GM23338 (cell line): ENCODE data around the gene MDGA2. TPM values are rescaled to one million over a fixed set of nuclear protein-coding genes. Genes with fewer than 3 reads are reported as not detected.

Experiments used
- ATAC-seq: fragments of 200-7000 bp; cut with Tn5 transposase; 3 replicates; pipeline ENCODE4 v1.9.1; 2020
- DNase-seq: peaks from one replicate; pipeline ENCODE4 v3.0.0-alpha.2; 2015; ENCODE audit warnings: low spot score
- H2AFZ ChIP-seq: fragments of 200-600 bp; sonication (generic); 2 replicates; pipeline ENCODE4 v1.8.0; 2016; ENCODE audit warnings: antibody characterized with exemption, mild to moderate bottlenecking, moderate library complexity
- H3F3A ChIP-seq: fragments of 200-600 bp; sonication (generic); replicated peaks from 2 replicates; pipeline ENCODE4 v1.8.0; 2017; ENCODE audit warnings: antibody characterized with exemption, mixed run types, low read depth
- H3K27ac ChIP-seq: fragments of 200-600 bp; sonication (generic); 2 replicates; pipeline ENCODE4 v1.6.1; 2016; ENCODE audit warnings: low read depth
- H3K27me3 ChIP-seq: fragments of 200-600 bp; sonication (generic); 2 replicates; pipeline ENCODE4 v1.8.0; 2016; ENCODE audit warnings: mild to moderate bottlenecking, mixed run types, moderate library complexity; ENCODE audit not compliant: insufficient read depth
- H3K36me3 ChIP-seq: fragments of 200-600 bp; sonication (generic); 2 replicates; pipeline ENCODE4 v1.8.0; 2016; ENCODE audit warnings: mild to moderate bottlenecking; ENCODE audit not compliant: insufficient read depth
- H3K4me1 ChIP-seq: fragments of 200-600 bp; sonication (generic); 2 replicates; pipeline ENCODE4 v1.8.0; 2016; ENCODE audit warnings: mild to moderate bottlenecking, moderate library complexity; ENCODE audit not compliant: insufficient read depth
- H3K4me2 ChIP-seq: fragments of 200-600 bp; sonication (generic); 2 replicates; pipeline ENCODE4 v1.7.1; 2017; ENCODE audit warnings: mixed run types
- H3K4me3 ChIP-seq: fragments of 200-600 bp; sonication (generic); 2 replicates; pipeline ENCODE4 v1.6.1; 2016; ENCODE audit warnings: mixed run types
- H3K79me2 ChIP-seq: fragments of 200-600 bp; sonication (generic); replicated peaks from 2 replicates; pipeline ENCODE4 v1.8.0; 2017; ENCODE audit warnings: mild to moderate bottlenecking; ENCODE audit not compliant: insufficient read depth
- H3K9me2 ChIP-seq: fragments of 200-600 bp; sonication (generic); 2 replicates; pipeline ENCODE4 v1.8.0; 2017; ENCODE audit not compliant: insufficient read depth
- H4K20me1 ChIP-seq: fragments of 200-600 bp; sonication (generic); replicated peaks from 2 replicates; pipeline ENCODE4 v1.8.0; 2017; ENCODE audit warnings: mild to moderate bottlenecking; ENCODE audit not compliant: insufficient read depth
- H3K27ac Mint-ChIP-seq: 2 replicates; pipeline ENCODE4 v1.8.0; 2020; ENCODE audit warnings: inconsistent platforms, mild to moderate bottlenecking, moderate library complexity, mixed read lengths
- H3K27me3 Mint-ChIP-seq: 3 replicates; pipeline ENCODE4 v1.8.0; 2022; ENCODE audit warnings: low read depth, mild to moderate bottlenecking, moderate library complexity, mixed read lengths, inconsistent platforms; ENCODE audit not compliant: insufficient read depth, poor library complexity
- H3K36me3 Mint-ChIP-seq: 3 replicates; pipeline ENCODE4 v1.8.0; 2021; ENCODE audit warnings: low read depth, mild to moderate bottlenecking, inconsistent platforms, moderate library complexity, mixed read lengths
- H3K4me1 Mint-ChIP-seq: 3 replicates; pipeline ENCODE4 v1.8.0; 2020; ENCODE audit warnings: mild to moderate bottlenecking, inconsistent platforms, mixed read lengths
- H3K4me3 Mint-ChIP-seq: 3 replicates; pipeline ENCODE4 v1.8.0; 2021; ENCODE audit warnings: moderate library complexity, mild to moderate bottlenecking, inconsistent platforms, mixed read lengths
- H3K9me3 Mint-ChIP-seq: 3 replicates; pipeline ENCODE4 v1.8.0; 2020; ENCODE audit warnings: moderate library complexity, mild to moderate bottlenecking, inconsistent platforms, mixed read lengths
- CREB1 ChIP-seq: fragments of 250-450 bp; sonication (Bioruptor Pico); IDR thresholded peaks from 2 replicates; pipeline ENCODE4 v1.5.0; 2020; ENCODE audit warnings: low read depth, mild to moderate bottlenecking, moderate library complexity
- EZH2 ChIP-seq: fragments of 200-600 bp; sonication (generic); IDR thresholded peaks from one replicate; pipeline ENCODE4 v1.8.0; 2017; ENCODE audit warnings: antibody characterized with exemption, mild to moderate bottlenecking, low read depth; ENCODE audit not compliant: unreplicated experiment
- EZH2phosphoT487 ChIP-seq: fragments of 200-600 bp; sonication (generic); IDR thresholded peaks from one replicate; pipeline ENCODE4 v1.8.1; 2018; ENCODE audit warnings: antibody characterized with exemption; ENCODE audit not compliant: unreplicated experiment
- JUNB ChIP-seq: IDR thresholded peaks from one replicate; pipeline ENCODE4 v1.6.1; 2016; ENCODE audit warnings: antibody characterized with exemption; ENCODE audit not compliant: unreplicated experiment
- NANOG ChIP-seq: IDR thresholded peaks from 2 replicates; pipeline ENCODE4 v1.6.1; 2016; ENCODE audit warnings: antibody characterized with exemption, borderline replicate concordance
- POLR2AphosphoS5 ChIP-seq: IDR thresholded peaks from 2 replicates; pipeline ENCODE4 v1.6.1; 2016; ENCODE audit warnings: antibody characterized with exemption, low read depth
- STAT1 ChIP-seq: IDR thresholded peaks from one replicate; pipeline ENCODE4 v1.6.1; 2016; ENCODE audit warnings: antibody characterized with exemption; ENCODE audit not compliant: unreplicated experiment
- ZNF114 ChIP-seq: fragments of 250-450 bp; sonication (Bioruptor Pico); IDR thresholded peaks from 2 replicates; pipeline ENCODE4 v1.5.0; 2020; ENCODE audit warnings: mild to moderate bottlenecking, moderate library complexity
- ZNF331 ChIP-seq: fragments of 250-450 bp; sonication (Bioruptor Pico); IDR thresholded peaks from 2 replicates; pipeline ENCODE4 v1.5.0; 2020; ENCODE audit warnings: low read depth, mild to moderate bottlenecking, moderate library complexity
- polyA plus RNA-seq: library from polyadenylated mRNA; unstranded; fragments of >200 nt; fragmentation: Nextera tagmentation; extraction: Ambion mirVana; gene quantifications from 2 replicates; pipeline ENCODE4 v1.2.1, GENCODE V29; 2016
- total RNA-seq: library from RNA; depleted of rRNA; stranded (reverse); fragments of >200 nt; shearing (Covaris generic); gene quantifications from 2 replicates; pipeline ENCODE4 v1.2.3, GENCODE V29; 2014
- TF ChIP-seq, protein P1 (sequence below): IDR thresholded peaks from one replicate; pipeline ENCODE4 v1.6.1; 2018; ENCODE audit warnings: antibody characterized with exemption; ENCODE audit not compliant: unreplicated experiment
- TF ChIP-seq, protein P2 (sequence below): fragments of 250-450 bp; sonication (Bioruptor Pico); IDR thresholded peaks from 2 replicates; pipeline ENCODE4 v1.5.0; 2020; ENCODE audit warnings: mild to moderate bottlenecking, moderate library complexity
- TF ChIP-seq, protein P3 (sequence below), 2 experiments: fragments of 200-600 bp in 1 of 2; sonication (generic) in 1 of 2; conservative IDR thresholded peaks; 2 replicates each; pipeline versions ENCODE4 v1.5.1 to v1.6.1; 2016 to 2017; ENCODE audit warnings: antibody characterized with exemption in 2 of 2, low read depth in 2 of 2, mild to moderate bottlenecking in 2 of 2, moderate library complexity in 1 of 2
- TF ChIP-seq, protein P4 (sequence below): IDR thresholded peaks from 2 replicates; pipeline ENCODE4 v1.6.1; 2016; ENCODE audit warnings: antibody characterized with exemption

The MDGA2 gene
- total and polyA plus RNA-seq, 2 experiments from 2014 or later: 0.68 to 1.7 TPM

DNA sequence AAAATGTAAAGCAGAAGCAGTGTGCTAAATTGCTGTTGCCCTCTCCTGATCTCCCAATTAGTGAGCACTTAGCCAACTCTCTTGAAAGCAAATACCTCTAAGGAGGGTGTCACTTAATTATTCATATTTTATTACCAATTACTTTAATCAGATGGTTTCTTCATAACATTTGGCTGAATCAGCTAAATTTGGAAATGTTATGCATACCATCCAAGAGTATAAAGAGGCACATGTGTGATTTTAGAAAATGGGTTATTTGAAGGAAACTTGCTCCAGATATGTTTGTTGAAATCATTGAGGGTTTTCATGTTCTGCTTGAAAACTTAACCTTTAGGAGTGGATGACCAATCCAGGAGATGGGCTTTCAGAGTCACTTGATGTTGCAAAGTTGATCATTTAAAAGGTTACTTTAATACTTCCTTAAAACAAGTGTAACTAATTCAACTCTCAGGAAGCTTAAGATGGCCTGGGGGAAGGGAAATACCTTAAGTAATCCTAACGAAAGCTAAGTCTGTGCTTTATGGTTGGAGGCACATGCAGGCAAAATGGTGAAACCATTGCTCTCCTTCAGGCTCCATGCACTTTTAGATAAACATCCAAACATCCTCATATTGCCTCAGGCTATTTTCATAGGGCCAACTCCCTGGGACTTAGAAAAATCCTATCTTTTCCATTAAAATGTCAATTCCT is 434.5 kb downstream of the MDGA2 start:
- Histone ChIP-seq H3K4me1 (no peaks in the 10 kb centered on the region), H3K27ac (no peak overlapping the region), H3K27me3 (no peaks in the 10 kb centered on the region), H3K4me3 (no peak overlapping the region), H3K9me2 (no peaks in the 10 kb centered on the region), H3K79me2 (no peaks in the 10 kb centered on the region), H3F3A (no peaks in the 10 kb centered on the region), H4K20me1 (no peaks in the 10 kb centered on the region), H3K36me3 (no peaks in the 10 kb centered on the region), H2AFZ (no peak overlapping the region), H3K4me2 (no peak overlapping the region)
- Mint-ChIP-seq H3K27ac (no peak overlapping the region), H3K4me3 (no peak overlapping the region), H3K36me3 (no peaks in the 10 kb centered on the region; the same call in 2 of the 3 replicates), H3K4me1 (no peaks in the 10 kb centered on the region), H3K9me3 (peaks cover 7% of the 10 kb centered on the region; the same call in 2 of the 3 replicates), H3K27me3 (no peaks in the 10 kb centered on the region)
- DNase-seq: peak; percentile 9
- no peak for ATAC-seq
- TF ChIP-seq STAT1 (no peak), JUNB (no peak), NANOG (no peak), EZH2phosphoT487 (no peak), CREB1 (CRISPR knock-in tag) (no peak), ZNF114 (CRISPR knock-in tag) (no peak), EZH2 (no peak), ZNF331 (CRISPR knock-in tag) (no peak), POLR2AphosphoS5 (no peak)
- TF ChIP-seq, protein P1, sequence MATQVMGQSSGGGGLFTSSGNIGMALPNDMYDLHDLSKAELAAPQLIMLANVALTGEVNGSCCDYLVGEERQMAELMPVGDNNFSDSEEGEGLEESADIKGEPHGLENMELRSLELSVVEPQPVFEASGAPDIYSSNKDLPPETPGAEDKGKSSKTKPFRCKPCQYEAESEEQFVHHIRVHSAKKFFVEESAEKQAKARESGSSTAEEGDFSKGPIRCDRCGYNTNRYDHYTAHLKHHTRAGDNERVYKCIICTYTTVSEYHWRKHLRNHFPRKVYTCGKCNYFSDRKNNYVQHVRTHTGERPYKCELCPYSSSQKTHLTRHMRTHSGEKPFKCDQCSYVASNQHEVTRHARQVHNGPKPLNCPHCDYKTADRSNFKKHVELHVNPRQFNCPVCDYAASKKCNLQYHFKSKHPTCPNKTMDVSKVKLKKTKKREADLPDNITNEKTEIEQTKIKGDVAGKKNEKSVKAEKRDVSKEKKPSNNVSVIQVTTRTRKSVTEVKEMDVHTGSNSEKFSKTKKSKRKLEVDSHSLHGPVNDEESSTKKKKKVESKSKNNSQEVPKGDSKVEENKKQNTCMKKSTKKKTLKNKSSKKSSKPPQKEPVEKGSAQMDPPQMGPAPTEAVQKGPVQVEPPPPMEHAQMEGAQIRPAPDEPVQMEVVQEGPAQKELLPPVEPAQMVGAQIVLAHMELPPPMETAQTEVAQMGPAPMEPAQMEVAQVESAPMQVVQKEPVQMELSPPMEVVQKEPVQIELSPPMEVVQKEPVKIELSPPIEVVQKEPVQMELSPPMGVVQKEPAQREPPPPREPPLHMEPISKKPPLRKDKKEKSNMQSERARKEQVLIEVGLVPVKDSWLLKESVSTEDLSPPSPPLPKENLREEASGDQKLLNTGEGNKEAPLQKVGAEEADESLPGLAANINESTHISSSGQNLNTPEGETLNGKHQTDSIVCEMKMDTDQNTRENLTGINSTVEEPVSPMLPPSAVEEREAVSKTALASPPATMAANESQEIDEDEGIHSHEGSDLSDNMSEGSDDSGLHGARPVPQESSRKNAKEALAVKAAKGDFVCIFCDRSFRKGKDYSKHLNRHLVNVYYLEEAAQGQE: no peak
- TF ChIP-seq, protein P2, sequence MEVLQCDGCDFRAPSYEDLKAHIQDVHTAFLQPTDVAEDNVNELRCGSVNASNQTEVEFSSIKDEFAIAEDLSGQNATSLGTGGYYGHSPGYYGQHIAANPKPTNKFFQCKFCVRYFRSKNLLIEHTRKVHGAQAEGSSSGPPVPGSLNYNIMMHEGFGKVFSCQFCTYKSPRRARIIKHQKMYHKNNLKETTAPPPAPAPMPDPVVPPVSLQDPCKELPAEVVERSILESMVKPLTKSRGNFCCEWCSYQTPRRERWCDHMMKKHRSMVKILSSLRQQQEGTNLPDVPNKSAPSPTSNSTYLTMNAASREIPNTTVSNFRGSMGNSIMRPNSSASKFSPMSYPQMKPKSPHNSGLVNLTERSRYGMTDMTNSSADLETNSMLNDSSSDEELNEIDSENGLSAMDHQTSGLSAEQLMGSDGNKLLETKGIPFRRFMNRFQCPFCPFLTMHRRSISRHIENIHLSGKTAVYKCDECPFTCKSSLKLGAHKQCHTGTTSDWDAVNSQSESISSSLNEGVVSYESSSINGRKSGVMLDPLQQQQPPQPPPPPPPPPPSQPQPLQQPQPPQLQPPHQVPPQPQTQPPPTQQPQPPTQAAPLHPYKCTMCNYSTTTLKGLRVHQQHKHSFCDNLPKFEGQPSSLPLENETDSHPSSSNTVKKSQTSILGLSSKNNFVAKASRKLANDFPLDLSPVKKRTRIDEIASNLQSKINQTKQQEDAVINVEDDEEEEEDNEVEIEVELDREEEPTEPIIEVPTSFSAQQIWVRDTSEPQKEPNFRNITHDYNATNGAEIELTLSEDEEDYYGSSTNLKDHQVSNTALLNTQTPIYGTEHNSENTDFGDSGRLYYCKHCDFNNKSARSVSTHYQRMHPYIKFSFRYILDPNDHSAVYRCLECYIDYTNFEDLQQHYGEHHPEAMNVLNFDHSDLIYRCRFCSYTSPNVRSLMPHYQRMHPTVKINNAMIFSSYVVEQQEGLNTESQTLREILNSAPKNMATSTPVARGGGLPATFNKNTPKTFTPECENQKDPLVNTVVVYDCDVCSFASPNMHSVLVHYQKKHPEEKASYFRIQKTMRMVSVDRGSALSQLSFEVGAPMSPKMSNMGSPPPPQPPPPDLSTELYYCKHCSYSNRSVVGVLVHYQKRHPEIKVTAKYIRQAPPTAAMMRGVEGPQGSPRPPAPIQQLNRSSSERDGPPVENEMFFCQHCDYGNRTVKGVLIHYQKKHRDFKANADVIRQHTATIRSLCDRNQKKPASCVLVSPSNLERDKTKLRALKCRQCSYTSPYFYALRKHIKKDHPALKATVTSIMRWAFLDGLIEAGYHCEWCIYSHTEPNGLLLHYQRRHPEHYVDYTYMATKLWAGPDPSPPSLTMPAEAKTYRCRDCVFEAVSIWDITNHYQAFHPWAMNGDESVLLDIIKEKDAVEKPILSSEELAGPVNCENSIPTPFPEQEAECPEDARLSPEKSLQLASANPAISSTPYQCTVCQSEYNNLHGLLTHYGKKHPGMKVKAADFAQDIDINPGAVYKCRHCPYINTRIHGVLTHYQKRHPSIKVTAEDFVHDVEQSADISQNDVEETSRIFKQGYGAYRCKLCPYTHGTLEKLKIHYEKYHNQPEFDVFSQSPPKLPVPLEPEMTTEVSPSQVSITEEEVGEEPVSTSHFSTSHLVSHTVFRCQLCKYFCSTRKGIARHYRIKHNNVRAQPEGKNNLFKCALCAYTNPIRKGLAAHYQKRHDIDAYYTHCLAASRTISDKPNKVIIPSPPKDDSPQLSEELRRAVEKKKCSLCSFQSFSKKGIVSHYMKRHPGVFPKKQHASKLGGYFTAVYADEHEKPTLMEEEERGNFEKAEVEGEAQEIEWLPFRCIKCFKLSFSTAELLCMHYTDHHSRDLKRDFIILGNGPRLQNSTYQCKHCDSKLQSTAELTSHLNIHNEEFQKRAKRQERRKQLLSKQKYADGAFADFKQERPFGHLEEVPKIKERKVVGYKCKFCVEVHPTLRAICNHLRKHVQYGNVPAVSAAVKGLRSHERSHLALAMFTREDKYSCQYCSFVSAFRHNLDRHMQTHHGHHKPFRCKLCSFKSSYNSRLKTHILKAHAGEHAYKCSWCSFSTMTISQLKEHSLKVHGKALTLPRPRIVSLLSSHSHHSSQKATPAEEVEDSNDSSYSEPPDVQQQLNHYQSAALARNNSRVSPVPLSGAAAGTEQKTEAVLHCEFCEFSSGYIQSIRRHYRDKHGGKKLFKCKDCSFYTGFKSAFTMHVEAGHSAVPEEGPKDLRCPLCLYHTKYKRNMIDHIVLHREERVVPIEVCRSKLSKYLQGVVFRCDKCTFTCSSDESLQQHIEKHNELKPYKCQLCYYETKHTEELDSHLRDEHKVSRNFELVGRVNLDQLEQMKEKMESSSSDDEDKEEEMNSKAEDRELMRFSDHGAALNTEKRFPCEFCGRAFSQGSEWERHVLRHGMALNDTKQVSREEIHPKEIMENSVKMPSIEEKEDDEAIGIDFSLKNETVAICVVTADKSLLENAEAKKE: no peak
- TF ChIP-seq, protein P3, sequence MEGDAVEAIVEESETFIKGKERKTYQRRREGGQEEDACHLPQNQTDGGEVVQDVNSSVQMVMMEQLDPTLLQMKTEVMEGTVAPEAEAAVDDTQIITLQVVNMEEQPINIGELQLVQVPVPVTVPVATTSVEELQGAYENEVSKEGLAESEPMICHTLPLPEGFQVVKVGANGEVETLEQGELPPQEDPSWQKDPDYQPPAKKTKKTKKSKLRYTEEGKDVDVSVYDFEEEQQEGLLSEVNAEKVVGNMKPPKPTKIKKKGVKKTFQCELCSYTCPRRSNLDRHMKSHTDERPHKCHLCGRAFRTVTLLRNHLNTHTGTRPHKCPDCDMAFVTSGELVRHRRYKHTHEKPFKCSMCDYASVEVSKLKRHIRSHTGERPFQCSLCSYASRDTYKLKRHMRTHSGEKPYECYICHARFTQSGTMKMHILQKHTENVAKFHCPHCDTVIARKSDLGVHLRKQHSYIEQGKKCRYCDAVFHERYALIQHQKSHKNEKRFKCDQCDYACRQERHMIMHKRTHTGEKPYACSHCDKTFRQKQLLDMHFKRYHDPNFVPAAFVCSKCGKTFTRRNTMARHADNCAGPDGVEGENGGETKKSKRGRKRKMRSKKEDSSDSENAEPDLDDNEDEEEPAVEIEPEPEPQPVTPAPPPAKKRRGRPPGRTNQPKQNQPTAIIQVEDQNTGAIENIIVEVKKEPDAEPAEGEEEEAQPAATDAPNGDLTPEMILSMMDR (conservative IDR thresholded peaks at IDR 0.05; ENCODE audit: low read depth in 2 of 2): no peak
- TF ChIP-seq, protein P4, sequence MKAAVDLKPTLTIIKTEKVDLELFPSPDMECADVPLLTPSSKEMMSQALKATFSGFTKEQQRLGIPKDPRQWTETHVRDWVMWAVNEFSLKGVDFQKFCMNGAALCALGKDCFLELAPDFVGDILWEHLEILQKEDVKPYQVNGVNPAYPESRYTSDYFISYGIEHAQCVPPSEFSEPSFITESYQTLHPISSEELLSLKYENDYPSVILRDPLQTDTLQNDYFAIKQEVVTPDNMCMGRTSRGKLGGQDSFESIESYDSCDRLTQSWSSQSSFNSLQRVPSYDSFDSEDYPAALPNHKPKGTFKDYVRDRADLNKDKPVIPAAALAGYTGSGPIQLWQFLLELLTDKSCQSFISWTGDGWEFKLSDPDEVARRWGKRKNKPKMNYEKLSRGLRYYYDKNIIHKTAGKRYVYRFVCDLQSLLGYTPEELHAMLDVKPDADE: no peak
